Measurements from ENCODE around the gene SIRT1. TPM values are rescaled to one million over a fixed set of nuclear protein-coding genes. Genes with fewer than 3 reads are reported as not detected.
A peak's percentile ranks its signal among the peaks of the same experiment; 100 is the strongest.

Gene SIRT1
- total RNA-seq, 4 donors from 2014 or later = 7.4 to 19.8 (median 7.7) TPM

GRCh38 chr10:67839951-67840350 is 44.5 kb upstream of the SIRT1 start:
- Histone ChIP-seq H3K36me3 (no peaks in the 10 kb centered on the region), H3K27me3 (no peaks in the 10 kb centered on the region)
- WGBS, 2 donors = 66 to 74% methylated on average over 3 of the region's 3 CpGs

DNA sequence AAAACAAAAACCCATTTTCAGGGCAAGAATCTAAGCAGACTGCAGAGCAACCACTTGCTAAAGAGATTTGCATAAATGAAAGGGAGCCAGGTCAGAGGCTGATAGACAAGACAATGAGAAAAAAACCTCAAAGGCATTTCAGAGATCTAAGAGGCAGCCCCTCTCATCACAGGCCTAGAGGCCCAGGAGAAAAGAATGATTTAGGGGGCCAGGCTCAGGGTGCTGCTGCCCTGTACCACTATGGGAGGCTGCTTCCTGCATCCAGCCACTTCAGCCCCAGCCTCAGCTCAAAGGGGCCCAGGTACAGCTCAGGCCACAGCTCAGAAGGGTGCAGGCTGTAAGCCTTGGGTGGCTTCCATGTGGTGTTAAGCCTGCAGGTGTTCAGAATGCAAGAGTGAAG is 42.7 kb upstream of the SIRT1 start:
- Histone ChIP-seq H3K27me3 (no peaks in the 10 kb centered on the region), H3K9me3 (no peaks in the 10 kb centered on the region), H3K4me1 (no peaks in the 10 kb centered on the region), H3K36me3 (no peaks in the 10 kb centered on the region), H3K4me3 (no peak overlapping the region), H3K27ac (no peak overlapping the region)
- intact Hi-C loops (cut with DNase I) = no loop called here
- no peak for DNase-seq
- TF ChIP-seq POLR2A (IDR thresholded peaks at IDR 0.05) = no peak
- TF ChIP-seq, protein P1, sequence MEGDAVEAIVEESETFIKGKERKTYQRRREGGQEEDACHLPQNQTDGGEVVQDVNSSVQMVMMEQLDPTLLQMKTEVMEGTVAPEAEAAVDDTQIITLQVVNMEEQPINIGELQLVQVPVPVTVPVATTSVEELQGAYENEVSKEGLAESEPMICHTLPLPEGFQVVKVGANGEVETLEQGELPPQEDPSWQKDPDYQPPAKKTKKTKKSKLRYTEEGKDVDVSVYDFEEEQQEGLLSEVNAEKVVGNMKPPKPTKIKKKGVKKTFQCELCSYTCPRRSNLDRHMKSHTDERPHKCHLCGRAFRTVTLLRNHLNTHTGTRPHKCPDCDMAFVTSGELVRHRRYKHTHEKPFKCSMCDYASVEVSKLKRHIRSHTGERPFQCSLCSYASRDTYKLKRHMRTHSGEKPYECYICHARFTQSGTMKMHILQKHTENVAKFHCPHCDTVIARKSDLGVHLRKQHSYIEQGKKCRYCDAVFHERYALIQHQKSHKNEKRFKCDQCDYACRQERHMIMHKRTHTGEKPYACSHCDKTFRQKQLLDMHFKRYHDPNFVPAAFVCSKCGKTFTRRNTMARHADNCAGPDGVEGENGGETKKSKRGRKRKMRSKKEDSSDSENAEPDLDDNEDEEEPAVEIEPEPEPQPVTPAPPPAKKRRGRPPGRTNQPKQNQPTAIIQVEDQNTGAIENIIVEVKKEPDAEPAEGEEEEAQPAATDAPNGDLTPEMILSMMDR (IDR thresholded peaks at IDR 0.05) = no peak

More at GRCh38 chr10:67839951-67840350, 44.5 kb upstream of the SIRT1 start:
- H3K27ac ChIP-seq = no peak overlapping the region
- H3K4me3 ChIP-seq = no peak overlapping the region
- no peak for DNase-seq
- no peaks in the 10 kb centered on the region for H3K9me3 ChIP-seq
- intact Hi-C loops (cut with DNase I) = no loop called here
- TF ChIP-seq, protein P1 (IDR thresholded peaks at IDR 0.05) = no peak
- no peak for TF ChIP-seq POLR2A (IDR thresholded peaks at IDR 0.05)
- no peaks in the 10 kb centered on the region for H3K4me1 ChIP-seq

- Histone ChIP-seq H3K27me3 (no peaks in the 10 kb centered on the region), H3K9me3 (no peaks in the 10 kb centered on the region), H3K27ac (no peak overlapping the region), H3K4me1 (no peaks in the 10 kb centered on the region), H3K4me3 (no peak overlapping the region), H3K36me3 (no peaks in the 10 kb centered on the region)
- intact Hi-C loops (cut with DNase I) = no loop called here
- WGBS, 2 donors = 50 to 83% methylated on average over 1 to 2 of the region's 2 CpGs
- no peak for TF ChIP-seq POLR2A (IDR thresholded peaks at IDR 0.05)
- TF ChIP-seq, protein P1 (IDR thresholded peaks at IDR 0.05) = no peak
- no peak for DNase-seq
Observed at GRCh38 chr10:67843284-67843683, 41.2 kb upstream of the SIRT1 start.

- TF ChIP-seq POLR2A (IDR thresholded peaks at IDR 0.05) = peak in 1 of 4 donors; percentile 67
- TF ChIP-seq, protein P1 (IDR thresholded peaks at IDR 0.05) = peak in 3 of 6 experiments; percentile 11 to 23 (median 14)
- Histone ChIP-seq H3K4me3 (peak overlapping the region; percentile 60 to 92 (median 86)), H3K36me3 (no peaks in the 10 kb centered on the region), H3K27me3 (no peaks in the 10 kb centered on the region), H3K4me1 (peaks cover 0 to 10% (median 5%) of the 10 kb centered on the region in 3 donors), H3K27ac (peak overlapping the region; percentile 86 to 97 (median 95)), H3K9me3 (no peaks in the 10 kb centered on the region)
- intact Hi-C loops (cut with DNase I) = loop anchor here (10.0 kb wide), 1 partner anchor 225 kb away; the partner anchor contains the start of gene HERC4
- WGBS, 2 donors = 1 to 3% methylated on average over 25 to 35 of the region's 36 CpGs
- DNase-seq = peak; percentile 67
Observed at GRCh38 chr10:67849331-67850011, 35.0 kb upstream of the SIRT1 start.

DNA sequence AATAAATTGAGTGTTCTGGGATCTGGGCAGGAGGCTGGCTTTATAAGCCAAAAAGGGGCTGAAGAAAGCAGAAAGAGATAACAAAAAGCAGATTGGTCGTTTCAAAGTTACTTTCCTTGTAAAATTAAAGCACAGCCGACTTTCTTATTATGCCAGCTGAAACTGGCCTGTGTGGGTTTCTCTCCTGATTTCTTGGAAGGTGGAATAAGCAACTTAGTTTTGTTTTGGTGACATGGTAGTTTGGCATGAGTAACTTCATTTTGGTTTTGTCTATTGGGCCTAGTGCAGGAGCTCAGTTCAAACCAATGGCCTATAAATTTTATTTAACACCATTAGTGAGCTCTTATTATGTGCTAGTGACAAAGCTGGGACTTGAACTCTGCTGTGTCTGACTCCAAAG is 33.3 kb upstream of the SIRT1 start:
- intact Hi-C loops (cut with DNase I) = loop anchor here (10.0 kb wide), 1 partner anchor 224 kb away; the partner anchor contains the start of gene HERC4
- DNase-seq = no peak
- WGBS, 2 donors = 81 to 82% methylated on average over 2 of the region's 2 CpGs

More for the DNA sequence above, 33.3 kb upstream of the SIRT1 start:
- H3K4me1 ChIP-seq = peaks cover 0 to 10% (median 5%) of the 10 kb centered on the region in 3 donors
- no peak overlapping the region for H3K4me3 ChIP-seq
- H3K27ac ChIP-seq = no peak overlapping the region
- H3K36me3 ChIP-seq = no peaks in the 10 kb centered on the region
- H3K9me3 ChIP-seq = no peaks in the 10 kb centered on the region
- TF ChIP-seq, protein P1 (IDR thresholded peaks at IDR 0.05) = no peak
- TF ChIP-seq POLR2A (IDR thresholded peaks at IDR 0.05) = no peak
- H3K27me3 ChIP-seq = no peaks in the 10 kb centered on the region
